Retinal pigment epithelial cell (primary cell): ENCODE results near the gene ABCA5.
"Not testable (repeated sequence)": the region's sequence is repeated elsewhere in the genome, so short reads cannot be mapped to it uniquely, and the experiment has no call there.

Experiments used
- DNase-seq: peaks from one replicate; pipeline ENCODE4 v3.0.0-alpha.2; 2010; ENCODE audit warnings: low read depth
- H3K4me3 ChIP-seq: 2 replicates; pipeline ENCODE4 v1.5.1; 2011; ENCODE audit warnings: mild to moderate bottlenecking, low read length, control low read depth, moderate library complexity
- TF ChIP-seq, protein P1 (sequence below): conservative IDR thresholded peaks from 2 replicates; pipeline ENCODE4 v1.5.1; 2011; ENCODE audit warnings: low read depth, low read length, control low read depth, inconsistent platforms

ABCA5 gene

DNA sequence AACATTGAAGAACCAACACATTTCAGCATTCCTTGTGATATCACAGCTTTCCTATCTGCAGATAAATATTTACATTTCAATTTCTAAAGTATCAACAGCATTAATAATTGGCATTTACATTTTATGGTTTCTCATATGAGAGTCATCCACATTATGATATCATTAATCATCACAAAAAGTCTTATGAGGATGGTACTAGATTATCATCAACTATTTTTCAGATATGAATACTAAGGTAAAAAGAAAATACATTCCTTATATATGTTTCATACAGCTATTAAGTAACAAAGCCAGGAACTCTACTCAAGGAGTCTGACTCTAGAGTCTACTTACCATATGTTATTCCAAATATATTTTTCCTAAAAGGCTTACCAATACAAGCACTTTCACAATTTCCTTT is 40.7 kb downstream of the ABCA5 start:
- no peak overlapping the region for H3K4me3 ChIP-seq
- DNase-seq, result no peak
- TF ChIP-seq, protein P1, sequence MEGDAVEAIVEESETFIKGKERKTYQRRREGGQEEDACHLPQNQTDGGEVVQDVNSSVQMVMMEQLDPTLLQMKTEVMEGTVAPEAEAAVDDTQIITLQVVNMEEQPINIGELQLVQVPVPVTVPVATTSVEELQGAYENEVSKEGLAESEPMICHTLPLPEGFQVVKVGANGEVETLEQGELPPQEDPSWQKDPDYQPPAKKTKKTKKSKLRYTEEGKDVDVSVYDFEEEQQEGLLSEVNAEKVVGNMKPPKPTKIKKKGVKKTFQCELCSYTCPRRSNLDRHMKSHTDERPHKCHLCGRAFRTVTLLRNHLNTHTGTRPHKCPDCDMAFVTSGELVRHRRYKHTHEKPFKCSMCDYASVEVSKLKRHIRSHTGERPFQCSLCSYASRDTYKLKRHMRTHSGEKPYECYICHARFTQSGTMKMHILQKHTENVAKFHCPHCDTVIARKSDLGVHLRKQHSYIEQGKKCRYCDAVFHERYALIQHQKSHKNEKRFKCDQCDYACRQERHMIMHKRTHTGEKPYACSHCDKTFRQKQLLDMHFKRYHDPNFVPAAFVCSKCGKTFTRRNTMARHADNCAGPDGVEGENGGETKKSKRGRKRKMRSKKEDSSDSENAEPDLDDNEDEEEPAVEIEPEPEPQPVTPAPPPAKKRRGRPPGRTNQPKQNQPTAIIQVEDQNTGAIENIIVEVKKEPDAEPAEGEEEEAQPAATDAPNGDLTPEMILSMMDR, result no peak

DNA sequence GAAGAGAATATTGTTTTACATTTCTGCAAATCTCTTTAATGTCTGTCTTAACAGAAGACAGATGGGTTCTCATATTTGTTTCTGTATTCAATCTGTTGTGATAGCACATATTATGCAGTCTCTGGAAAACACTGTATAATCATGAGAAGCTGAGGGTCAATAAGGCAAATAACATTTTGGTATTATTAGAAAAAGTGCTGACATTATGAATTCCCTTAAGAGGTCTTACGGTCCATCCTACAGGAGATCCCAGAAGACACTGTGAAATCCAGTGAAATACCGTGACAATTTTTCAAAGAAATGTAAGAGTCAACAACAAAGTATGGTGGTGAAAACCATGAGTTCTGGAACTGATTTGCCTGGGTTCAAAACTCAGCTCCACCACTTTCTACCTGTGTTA is 42.3 kb downstream of the ABCA5 start:
- H3K4me3 ChIP-seq, result no peak overlapping the region
- DNase-seq, result no peak
- TF ChIP-seq, protein P1, result no peak

DNA sequence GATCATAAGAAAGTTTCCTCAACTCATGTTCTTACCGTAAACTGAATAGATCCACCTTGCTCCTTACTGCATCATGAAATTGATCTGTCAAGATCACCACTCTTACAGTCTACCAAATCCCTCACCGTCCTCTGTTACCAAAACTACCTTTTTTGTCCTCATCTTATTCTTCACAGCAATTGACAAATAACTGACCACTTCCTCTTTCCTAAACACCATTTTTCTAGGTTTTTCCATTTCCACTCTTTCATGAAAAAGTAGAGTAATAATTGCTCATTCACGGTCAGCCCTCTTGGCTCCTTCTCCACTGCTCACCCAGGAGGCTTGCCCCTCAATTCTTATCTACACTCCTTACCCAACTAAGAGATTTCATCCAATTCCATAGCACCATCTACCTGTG is 44.9 kb downstream of the ABCA5 start:
- DNase-seq, result no peak
- TF ChIP-seq, protein P1, result no peak

DNA sequence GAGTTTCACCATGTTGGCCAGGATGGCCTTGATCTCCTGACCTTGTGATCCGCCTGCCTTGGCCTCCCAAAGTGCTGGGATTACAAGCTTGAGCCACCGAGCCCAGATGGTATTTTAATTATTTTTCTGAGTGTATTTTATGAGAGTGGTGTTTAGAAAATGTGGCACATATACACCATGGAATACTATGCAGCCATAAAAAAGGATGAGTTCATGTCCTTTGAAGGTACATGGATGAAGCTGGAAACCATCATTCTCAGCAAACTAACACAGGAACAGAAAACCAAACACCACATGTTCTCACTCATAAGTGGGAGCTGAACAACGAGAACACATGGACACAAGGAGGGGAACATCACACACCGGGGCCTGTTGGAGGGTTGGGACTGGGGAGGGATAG is 50.7 kb downstream of the ABCA5 start:
- H3K4me3 ChIP-seq, result not testable (repeated sequence)

More for the DNA sequence above, 44.9 kb downstream of the ABCA5 start:
- no peak overlapping the region for H3K4me3 ChIP-seq

DNA sequence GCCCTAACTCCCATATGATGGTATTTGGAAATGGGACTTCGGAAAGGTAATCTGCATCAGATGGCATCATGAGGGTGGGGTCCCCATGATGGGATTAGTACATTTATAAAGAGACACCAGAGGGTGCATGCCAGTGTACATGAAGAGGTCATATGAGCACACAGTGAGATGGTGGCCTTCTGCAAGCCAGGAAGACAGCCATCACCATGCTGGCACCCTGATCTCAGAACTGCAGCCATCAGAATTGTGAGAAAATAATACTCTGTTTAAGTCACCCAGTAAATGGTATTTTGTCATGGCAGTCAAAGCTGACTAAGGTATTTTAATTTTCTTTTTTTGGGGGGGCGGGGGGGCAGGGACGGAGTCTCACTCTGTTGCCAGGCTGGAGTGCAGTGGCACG is 51.2 kb downstream of the ABCA5 start:
- no peak for DNase-seq
- TF ChIP-seq, protein P1, result no peak
- no peak overlapping the region for H3K4me3 ChIP-seq

More for the DNA sequence above, 50.7 kb downstream of the ABCA5 start:
- not testable (repeated sequence) for DNase-seq

DNA sequence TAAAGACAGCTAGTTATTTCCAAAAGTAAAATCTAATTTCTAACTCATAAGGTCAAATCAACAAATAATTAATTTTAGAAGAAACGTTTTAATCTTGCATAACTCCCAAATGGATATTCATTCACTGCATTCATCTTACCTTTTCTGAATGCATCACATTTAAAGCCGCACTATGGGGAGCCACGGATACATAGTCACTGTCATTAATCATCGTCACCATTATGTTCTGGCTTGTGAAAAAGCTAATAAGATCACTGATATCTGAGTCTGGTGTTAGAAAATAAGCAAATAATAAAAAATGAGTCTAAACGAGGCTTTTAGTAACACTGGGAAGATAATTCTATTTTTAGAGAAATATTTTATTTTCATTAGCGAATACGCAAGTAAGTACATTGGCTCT is 55.9 kb downstream of the ABCA5 start:
- TF ChIP-seq, protein P1, result no peak
- no peak for DNase-seq
- no peak overlapping the region for H3K4me3 ChIP-seq

DNA sequence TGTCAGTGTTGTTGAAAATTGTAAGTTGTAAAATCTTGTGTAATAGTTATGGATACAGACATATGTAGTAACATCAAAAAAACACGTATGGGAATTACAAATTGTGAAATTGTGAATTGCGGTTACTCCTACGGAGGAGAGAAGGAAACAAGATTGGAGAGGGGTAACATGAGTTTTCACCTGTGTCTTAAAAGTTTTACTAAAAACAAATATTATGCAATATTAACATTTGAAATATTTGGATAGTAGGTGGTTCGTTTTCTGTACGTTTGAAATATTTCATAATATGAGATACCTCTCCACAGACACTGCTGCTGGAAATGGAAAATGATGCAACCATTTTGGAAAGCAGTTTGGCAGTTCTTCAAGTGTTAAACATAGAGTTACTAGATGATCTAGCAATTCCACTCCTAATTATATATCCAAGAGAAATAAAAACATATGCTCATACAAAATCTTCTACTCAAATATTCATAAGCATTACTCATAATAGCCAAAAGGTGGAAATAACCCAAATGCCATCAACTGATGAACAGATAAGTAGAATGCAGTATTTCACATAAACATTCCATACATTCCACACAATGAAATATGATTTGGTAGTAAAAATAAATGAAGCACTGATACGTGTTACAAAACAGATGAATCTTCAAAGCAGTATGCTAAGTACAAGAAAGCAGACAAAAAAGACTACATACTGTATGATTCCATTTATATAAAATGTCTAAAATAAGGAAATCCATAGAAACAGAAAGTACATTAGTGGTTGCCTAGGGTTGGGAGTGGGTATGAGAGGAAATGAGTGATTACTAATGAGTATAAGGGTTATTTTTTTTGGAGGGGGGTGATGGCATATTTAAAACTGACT is 57.6 kb downstream of the ABCA5 start:
- TF ChIP-seq, protein P1, result no peak
- H3K4me3 ChIP-seq, result no peak overlapping the region
- DNase-seq, result peak; percentile 30
